CD4-positive, CD25-positive, alpha-beta regulatory T cell (primary cell): Measurements from ENCODE around the gene RICTOR. TPM values are rescaled to one million over a fixed set of nuclear protein-coding genes. Genes with fewer than 3 reads are reported as not detected.
A peak's percentile ranks its signal among the peaks of the same experiment; 100 is the strongest.
"Not testable (repeated sequence)": the region's sequence is repeated elsewhere in the genome, so short reads cannot be mapped to it uniquely, and the experiment has no call there.

Source experiments
- ATAC-seq, 2 donors: fragments of 150-1000 bp; cut with Tn5 transposase; one replicate each; pipeline ENCODE4 v1.10.0; 2021; ENCODE audit warnings: low read depth in 2 of 2, moderate number of reproducible peaks in 2 of 2, moderate library complexity in 1 of 2
- DNase-seq, 3 donors: peaks; one replicate each; pipeline versions ENCODE4 v3.0.0 to v3.0.0-alpha.2; 2012 to 2022; ENCODE audit warnings: mixed read lengths in 1 of 3
- H3K27ac ChIP-seq: one replicate; pipeline ENCODE4 v1.7.0; 2013; ENCODE audit warnings: mild to moderate bottlenecking, low read length; ENCODE audit not compliant: insufficient read depth, poor library complexity, severe bottlenecking
- H3K27me3 ChIP-seq: one replicate; pipeline ENCODE4 v1.7.0; 2013; ENCODE audit warnings: low read length; ENCODE audit not compliant: control insufficient read depth, insufficient read depth
- H3K36me3 ChIP-seq: one replicate; pipeline ENCODE4 v1.7.0; 2013; ENCODE audit warnings: mild to moderate bottlenecking, low read length, moderate library complexity; ENCODE audit not compliant: control insufficient read depth, insufficient read depth
- H3K4me1 ChIP-seq: 2 replicates; pipeline ENCODE4 v1.7.0; 2013; ENCODE audit warnings: mild to moderate bottlenecking, low read length; ENCODE audit not compliant: insufficient read depth, control insufficient read depth, poor library complexity, severe bottlenecking
- H3K4me3 ChIP-seq: one replicate; pipeline ENCODE4 v1.7.0; 2013; ENCODE audit warnings: low read depth, mild to moderate bottlenecking, low read length, moderate library complexity
- H3K9me3 ChIP-seq, 2 experiments: 1 replicate in 1 of 2; 2 replicates in 1 of 2; pipeline ENCODE4 v1.7.0; 2013; ENCODE audit warnings: low read length in 2 of 2, mild to moderate bottlenecking in 1 of 2, moderate library complexity in 1 of 2; ENCODE audit not compliant: control insufficient read depth in 2 of 2
- H3K27ac Mint-ChIP-seq, 3 donors: one replicate each; pipeline ENCODE4 v1.8.0; 2020 to 2022; ENCODE audit warnings: mild to moderate bottlenecking in 3 of 3, mixed read lengths in 3 of 3, moderate library complexity in 2 of 3
- H3K27me3 Mint-ChIP-seq: one replicate; pipeline ENCODE4 v1.8.0; 2022; ENCODE audit warnings: mild to moderate bottlenecking, mixed read lengths
- H3K36me3 Mint-ChIP-seq: one replicate; pipeline ENCODE4 v1.8.0; 2020; ENCODE audit warnings: mixed read lengths
- H3K4me1 Mint-ChIP-seq, 4 donors: one replicate each; pipeline ENCODE4 v1.8.0; 2020 to 2022; ENCODE audit warnings: mixed read lengths in 4 of 4, mild to moderate bottlenecking in 1 of 4
- H3K4me3 Mint-ChIP-seq, 4 donors: one replicate each; pipeline ENCODE4 v1.8.0; 2020 to 2022; ENCODE audit warnings: mild to moderate bottlenecking in 4 of 4, mixed read lengths in 4 of 4, moderate library complexity in 3 of 4
- H3K9me3 Mint-ChIP-seq, 7 donors: one replicate each; pipeline ENCODE4 v1.8.0; 2020 to 2022; ENCODE audit warnings: mixed read lengths in 7 of 7, mild to moderate bottlenecking in 3 of 7, moderate library complexity in 2 of 7
- polyA plus RNA-seq, 4 donors: library from polyadenylated mRNA; unstranded; fragments of 300-500 nt; fragmentation: Illumina TruSeq; gene quantifications; one replicate each; pipeline ENCODE4 v1.2.3, GENCODE V29; 2021
- total RNA-seq: library from RNA; stranded (reverse); gene quantifications from one replicate; pipeline ENCODE4 v1.2.3, GENCODE V29; 2022

The RICTOR gene
- total and polyA plus RNA-seq, 5 donors from 2014 or later, result 11.3 to 84.0 (median 15.2) TPM

- ATAC-seq (no peak), DNase-seq (peak in 1 of 3 donors; percentile 45)
- peaks cover 40 to 53% (median 49%) of the 10 kb centered on the region in 4 donors for H3K4me1 Mint-ChIP-seq
- Histone ChIP-seq H3K27ac (no peak overlapping the region), H3K27me3 (no peaks in the 10 kb centered on the region), H3K4me3 (no peak overlapping the region), H3K36me3 (peaks cover 56% of the 10 kb centered on the region), H3K4me1 (peaks cover 8% of the 10 kb centered on the region), H3K9me3 (peaks cover 16 to 20% of the 10 kb centered on the region in 2 experiments)
- peak overlapping the region in 2 of 3 donors; percentile 3 to 21 for H3K27ac Mint-ChIP-seq
- H3K9me3 Mint-ChIP-seq, result peaks cover 0 to 12% (median 3%) of the 10 kb centered on the region in 7 donors
- peak overlapping the region in 1 of 4 donors; percentile 29 for H3K4me3 Mint-ChIP-seq
- peaks cover 52% of the 10 kb centered on the region for H3K36me3 Mint-ChIP-seq
- H3K27me3 Mint-ChIP-seq, result no peaks in the 10 kb centered on the region
These were observed 57.5 kb downstream of the RICTOR start for GRCh38 chr5:39016587-39017275.

GRCh38 chr5:39015743-39016586, 58.2 kb downstream of the RICTOR start:
- Histone ChIP-seq H3K27me3 (no peaks in the 10 kb centered on the region), H3K27ac (no peak overlapping the region), H3K9me3 (peaks cover 16 to 26% of the 10 kb centered on the region in 2 experiments), H3K36me3 (peaks cover 60% of the 10 kb centered on the region), H3K4me3 (no peak overlapping the region), H3K4me1 (peaks cover under 1% of the 10 kb centered on the region)
- DNase-seq (no peak), ATAC-seq (no peak)
- H3K4me3 Mint-ChIP-seq, result peak overlapping the region in 1 of 4 donors; percentile 29
- H3K9me3 Mint-ChIP-seq, result peaks cover 0 to 19% (median 3%) of the 10 kb centered on the region in 7 donors
- no peaks in the 10 kb centered on the region for H3K27me3 Mint-ChIP-seq
- H3K4me1 Mint-ChIP-seq, result peaks cover 36 to 46% (median 42%) of the 10 kb centered on the region in 4 donors
- H3K27ac Mint-ChIP-seq, result peak overlapping the region in 2 of 3 donors; percentile 21 to 82
- peaks cover 51% of the 10 kb centered on the region for H3K36me3 Mint-ChIP-seq

GRCh38 chr5:39014561-39014960, 59.6 kb downstream of the RICTOR start:
- ATAC-seq, result no peak
- Mint-ChIP-seq H3K36me3 (peaks cover 53% of the 10 kb centered on the region), H3K4me1 (peaks cover 39 to 46% (median 42%) of the 10 kb centered on the region in 4 donors), H3K4me3 (no peak overlapping the region), H3K27me3 (no peaks in the 10 kb centered on the region), H3K9me3 (peaks cover 3 to 23% (median 7%) of the 10 kb centered on the region in 7 donors), H3K27ac (no peak overlapping the region)
- peaks cover 16 to 27% of the 10 kb centered on the region in 2 experiments for H3K9me3 ChIP-seq
- no peaks in the 10 kb centered on the region for H3K4me1 ChIP-seq
- H3K36me3 ChIP-seq, result peaks cover 49% of the 10 kb centered on the region
- no peak for DNase-seq
- H3K27me3 ChIP-seq, result no peaks in the 10 kb centered on the region
- no peak overlapping the region for H3K27ac ChIP-seq
- no peak overlapping the region for H3K4me3 ChIP-seq

- Histone ChIP-seq H3K27ac (no peak overlapping the region), H3K4me1 (no peaks in the 10 kb centered on the region), H3K9me3 (peaks cover 16 to 27% of the 10 kb centered on the region in 2 experiments), H3K27me3 (no peaks in the 10 kb centered on the region), H3K4me3 (no peak overlapping the region), H3K36me3 (peaks cover 43% of the 10 kb centered on the region)
- Mint-ChIP-seq H3K9me3 (peaks cover 3 to 23% (median 7%) of the 10 kb centered on the region in 7 donors), H3K27ac (no peak overlapping the region), H3K4me1 (peaks cover 33 to 45% (median 39%) of the 10 kb centered on the region in 4 donors), H3K4me3 (no peak overlapping the region), H3K36me3 (peaks cover 47% of the 10 kb centered on the region), H3K27me3 (no peaks in the 10 kb centered on the region)
- no peak for DNase-seq
- no peak for ATAC-seq
These were observed 60.3 kb downstream of the RICTOR start for GRCh38 chr5:39013938-39014337.

GRCh38 chr5:39010958-39011357, 63.2 kb downstream of the RICTOR start:
- Histone ChIP-seq H3K9me3 (peaks cover 16 to 27% of the 10 kb centered on the region in 2 experiments), H3K36me3 (peaks cover 41% of the 10 kb centered on the region)
- Mint-ChIP-seq H3K4me1 (peaks cover 20 to 29% (median 22%) of the 10 kb centered on the region in 4 donors), H3K36me3 (peaks cover 31% of the 10 kb centered on the region), H3K9me3 (peaks cover 3 to 23% (median 7%) of the 10 kb centered on the region in 7 donors)
- not testable (repeated sequence) for H3K4me3 Mint-ChIP-seq, H3K27me3 ChIP-seq, H3K27me3 Mint-ChIP-seq, DNase-seq, H3K4me1 ChIP-seq, H3K27ac ChIP-seq, ATAC-seq, H3K27ac Mint-ChIP-seq, H3K4me3 ChIP-seq

- Mint-ChIP-seq H3K36me3 (peaks cover 31% of the 10 kb centered on the region), H3K9me3 (peaks cover 3 to 23% (median 7%) of the 10 kb centered on the region in 7 donors), H3K27ac (no peak overlapping the region), H3K4me3 (no peak overlapping the region), H3K27me3 (no peaks in the 10 kb centered on the region), H3K4me1 (peaks cover 25 to 34% (median 26%) of the 10 kb centered on the region in 4 donors)
- H3K9me3 ChIP-seq, result peaks cover 16 to 27% of the 10 kb centered on the region in 2 experiments
- H3K36me3 ChIP-seq, result peaks cover 38% of the 10 kb centered on the region
- H3K27ac ChIP-seq, result no peak overlapping the region
- no peaks in the 10 kb centered on the region for H3K4me1 ChIP-seq
- no peak overlapping the region for H3K4me3 ChIP-seq
- DNase-seq, result no peak
- H3K27me3 ChIP-seq, result no peaks in the 10 kb centered on the region
- no peak for ATAC-seq
These were observed 64.2 kb downstream of the RICTOR start for GRCh38 chr5:39009981-39010380.

GRCh38 chr5:39009280-39009679, 64.9 kb downstream of the RICTOR start:
- ATAC-seq, result no peak
- Mint-ChIP-seq H3K9me3 (peaks cover 3 to 23% (median 7%) of the 10 kb centered on the region in 7 donors), H3K36me3 (peaks cover 31% of the 10 kb centered on the region), H3K4me1 (peaks cover 27 to 38% (median 27%) of the 10 kb centered on the region in 4 donors), H3K27me3 (no peaks in the 10 kb centered on the region), H3K4me3 (no peak overlapping the region), H3K27ac (no peak overlapping the region)
- peaks cover 33% of the 10 kb centered on the region for H3K36me3 ChIP-seq
- H3K4me3 ChIP-seq, result no peak overlapping the region
- H3K4me1 ChIP-seq, result no peaks in the 10 kb centered on the region
- peaks cover 16 to 27% of the 10 kb centered on the region in 2 experiments for H3K9me3 ChIP-seq
- no peaks in the 10 kb centered on the region for H3K27me3 ChIP-seq
- H3K27ac ChIP-seq, result no peak overlapping the region
- no peak for DNase-seq
